Measurements from ENCODE around the gene NEK10. TPM values are rescaled to one million over a fixed set of nuclear protein-coding genes. Genes with fewer than 3 reads are reported as not detected.
"Not testable (repeated sequence)": the region's sequence is repeated elsewhere in the genome, so short reads cannot be mapped to it uniquely, and the experiment has no call there.

NEK10 gene
- total RNA-seq, 4 donors from 2014 or later, result 0.65 to 2.6 (median 1.2) TPM

DNA sequence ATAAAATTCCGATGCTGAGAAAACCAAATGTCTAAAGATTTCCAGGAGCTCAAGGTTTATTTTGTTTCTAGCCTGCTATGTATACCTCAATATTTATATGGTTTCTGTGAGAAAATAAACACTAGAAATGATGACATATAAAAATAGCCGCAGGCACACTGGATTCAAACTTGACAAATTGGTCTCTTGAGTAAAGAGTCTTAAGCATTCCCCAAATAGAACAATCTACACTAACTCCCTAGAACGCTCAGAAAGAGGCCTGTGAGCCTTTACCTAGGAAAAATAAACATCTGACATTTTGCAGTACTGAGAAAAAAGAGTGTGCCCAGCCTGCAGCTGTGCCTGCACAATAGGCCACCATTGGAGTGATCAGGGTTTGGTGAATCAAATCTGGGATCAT is 75.2 kb downstream of the NEK10 start:
- no peak for ATAC-seq (ENCODE audit: low FRiP score)
- TF ChIP-seq, protein P1, sequence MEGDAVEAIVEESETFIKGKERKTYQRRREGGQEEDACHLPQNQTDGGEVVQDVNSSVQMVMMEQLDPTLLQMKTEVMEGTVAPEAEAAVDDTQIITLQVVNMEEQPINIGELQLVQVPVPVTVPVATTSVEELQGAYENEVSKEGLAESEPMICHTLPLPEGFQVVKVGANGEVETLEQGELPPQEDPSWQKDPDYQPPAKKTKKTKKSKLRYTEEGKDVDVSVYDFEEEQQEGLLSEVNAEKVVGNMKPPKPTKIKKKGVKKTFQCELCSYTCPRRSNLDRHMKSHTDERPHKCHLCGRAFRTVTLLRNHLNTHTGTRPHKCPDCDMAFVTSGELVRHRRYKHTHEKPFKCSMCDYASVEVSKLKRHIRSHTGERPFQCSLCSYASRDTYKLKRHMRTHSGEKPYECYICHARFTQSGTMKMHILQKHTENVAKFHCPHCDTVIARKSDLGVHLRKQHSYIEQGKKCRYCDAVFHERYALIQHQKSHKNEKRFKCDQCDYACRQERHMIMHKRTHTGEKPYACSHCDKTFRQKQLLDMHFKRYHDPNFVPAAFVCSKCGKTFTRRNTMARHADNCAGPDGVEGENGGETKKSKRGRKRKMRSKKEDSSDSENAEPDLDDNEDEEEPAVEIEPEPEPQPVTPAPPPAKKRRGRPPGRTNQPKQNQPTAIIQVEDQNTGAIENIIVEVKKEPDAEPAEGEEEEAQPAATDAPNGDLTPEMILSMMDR (IDR thresholded peaks at IDR 0.05), result no peak
- no peak for DNase-seq (ENCODE audit: low spot score)

DNA sequence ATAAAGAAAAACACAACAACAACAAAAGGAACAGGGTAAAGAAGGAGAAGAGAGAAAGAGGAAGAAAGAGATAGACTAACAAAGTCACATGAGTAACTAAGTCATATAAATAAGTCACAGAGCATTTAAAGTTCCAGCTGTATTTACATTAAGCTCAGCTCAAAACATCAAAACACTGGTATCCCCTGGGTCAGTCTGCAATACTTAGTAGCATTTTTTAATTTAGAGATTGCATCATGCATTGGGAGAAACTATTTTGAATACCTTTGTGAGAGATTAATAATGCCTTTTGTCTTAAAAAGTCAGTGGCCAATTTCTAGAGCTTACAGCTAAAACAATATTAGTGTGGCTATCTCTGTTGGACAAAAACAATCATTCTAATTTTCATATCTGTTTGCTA is 78.4 kb downstream of the NEK10 start:
- ATAC-seq (ENCODE audit: low FRiP score) (no peak), DNase-seq (ENCODE audit: low spot score) (no peak)
- TF ChIP-seq, protein P1 (IDR thresholded peaks at IDR 0.05), result no peak

DNA sequence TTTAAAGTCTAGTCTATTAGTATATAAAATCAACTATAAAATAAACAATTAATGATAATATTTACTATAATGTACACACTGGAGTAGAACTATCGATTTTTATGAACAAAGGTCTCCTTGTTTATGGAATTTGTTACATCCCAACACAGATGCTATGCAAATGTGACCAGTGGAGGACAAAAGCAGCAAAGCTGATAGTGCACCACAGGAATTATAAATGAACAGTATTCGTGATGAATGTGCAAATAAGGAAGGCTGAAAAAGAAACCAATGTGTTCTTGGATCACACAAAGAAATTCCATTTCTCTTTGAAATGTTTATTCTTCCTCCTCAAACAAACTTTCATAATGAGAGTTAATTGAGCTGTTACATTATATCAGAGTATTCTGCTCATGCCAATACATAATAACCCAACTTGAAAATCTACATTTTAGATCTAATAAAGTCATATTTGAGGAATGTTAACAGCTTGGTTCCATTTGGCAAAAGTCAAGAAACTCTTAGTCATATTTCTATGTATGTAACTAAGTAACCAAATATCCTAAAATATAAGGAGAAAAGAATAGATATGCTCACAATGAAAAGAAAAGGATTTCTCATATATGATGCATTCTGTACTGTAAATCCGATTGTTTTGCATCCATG is 79.3 kb downstream of the NEK10 start:
- no peak for DNase-seq (ENCODE audit: low spot score)
- TF ChIP-seq, protein P1 (IDR thresholded peaks at IDR 0.05), result no peak
- no peak for ATAC-seq (ENCODE audit: low FRiP score)

DNA sequence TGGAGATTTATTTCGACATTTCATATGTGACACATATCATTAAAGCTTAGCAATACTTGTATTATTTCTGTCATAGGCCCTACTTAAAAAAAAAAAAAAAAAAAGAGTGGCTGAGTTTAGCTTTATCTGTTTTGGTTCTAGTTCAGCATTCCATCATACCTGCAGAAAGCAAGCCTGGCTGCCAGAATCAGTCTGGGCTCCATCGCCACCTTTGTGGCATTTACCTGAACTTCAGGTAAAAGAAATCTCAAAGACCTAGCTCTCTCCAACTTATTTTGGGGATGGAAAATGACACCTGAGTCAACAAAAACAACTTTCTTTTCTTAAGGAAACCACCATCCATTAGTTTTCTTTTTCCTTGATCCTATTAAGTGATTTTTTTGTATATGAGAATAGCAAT is 82.1 kb downstream of the NEK10 start:
- DNase-seq (ENCODE audit: low spot score), result no peak
- TF ChIP-seq, protein P1 (IDR thresholded peaks at IDR 0.05), result no peak
- no peak for ATAC-seq (ENCODE audit: low FRiP score)

DNA sequence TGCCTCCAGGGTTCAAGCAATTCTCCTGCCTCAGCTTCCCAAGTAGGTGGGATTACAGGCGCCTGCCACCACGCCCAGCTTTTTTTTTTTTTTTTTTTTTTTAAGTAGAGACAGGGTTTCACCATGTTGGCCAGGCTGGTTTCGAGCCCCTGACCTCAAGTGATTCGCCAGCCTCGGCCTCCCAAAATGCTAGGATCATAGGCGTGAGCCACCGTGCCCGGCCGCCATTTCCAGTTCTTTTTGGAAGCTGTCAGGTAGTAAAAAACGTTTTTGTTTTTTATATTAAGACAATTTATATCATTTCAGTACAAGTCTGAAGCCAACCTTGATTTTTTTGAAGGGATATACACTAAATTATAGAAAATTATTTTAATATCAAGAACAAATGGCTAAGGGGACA is 82.7 kb downstream of the NEK10 start:
- ATAC-seq (ENCODE audit: low FRiP score); DNase-seq (ENCODE audit: low spot score): not testable (repeated sequence)

DNA sequence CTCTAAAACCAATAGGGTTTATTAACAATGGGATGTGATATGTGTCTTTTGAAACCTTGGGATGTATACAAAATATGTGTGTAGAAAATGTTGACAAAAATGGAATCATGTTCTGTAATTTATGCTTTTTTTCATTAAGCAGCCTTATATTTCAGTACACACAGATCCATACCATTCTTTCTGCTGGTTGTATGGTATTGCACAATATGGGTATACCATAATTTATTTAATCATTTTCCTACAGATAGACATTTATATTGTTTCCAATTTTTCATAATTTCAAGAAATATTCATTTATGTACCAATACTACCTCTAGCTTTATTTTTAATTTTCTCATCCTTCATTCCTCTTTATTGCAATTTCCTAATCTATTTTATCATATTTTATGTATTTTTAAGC is 83.5 kb downstream of the NEK10 start:
- TF ChIP-seq, protein P1 (IDR thresholded peaks at IDR 0.05), result no peak
- no peak for DNase-seq (ENCODE audit: low spot score)
- ATAC-seq (ENCODE audit: low FRiP score), result no peak

DNA sequence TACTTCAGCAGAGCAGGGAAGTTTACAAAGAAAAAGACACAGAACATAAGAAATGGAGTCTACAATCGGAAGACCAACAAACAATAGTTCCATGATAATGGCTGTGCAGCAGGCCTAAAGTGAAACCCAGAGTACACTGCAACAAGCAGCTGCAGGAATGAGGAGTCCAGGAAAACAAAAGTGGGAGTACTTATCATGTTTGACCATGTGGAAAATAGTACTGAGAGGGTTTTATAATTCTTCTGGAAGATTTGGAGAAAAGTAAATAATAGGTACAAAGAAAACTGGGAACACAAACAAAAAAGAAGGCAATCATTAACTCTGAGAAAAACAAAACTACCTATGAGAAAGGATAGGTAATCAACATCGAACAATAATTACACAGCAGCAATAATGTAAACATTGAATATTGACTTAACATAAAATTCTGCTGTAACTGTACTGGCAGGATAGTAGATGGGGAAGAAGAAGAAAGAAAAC is 87.5 kb downstream of the NEK10 start:
- no peak for ATAC-seq (ENCODE audit: low FRiP score)
- TF ChIP-seq, protein P1 (IDR thresholded peaks at IDR 0.05), result no peak

More for the DNA sequence above, 87.5 kb downstream of the NEK10 start:
- no peak for DNase-seq (ENCODE audit: low spot score)
